ENCODE results near the gene AGPAT3. TPM values are rescaled to one million over a fixed set of nuclear protein-coding genes. Genes with fewer than 3 reads are reported as not detected.

AGPAT3 gene
- total and polyA plus RNA-seq, 10 of the 15 experiments (the other 5 are each of a cell fraction or from before 2014, with no cell fraction given) = 1.2 to 110 (median 30.8) TPM

GRCh38 chr21:43858806-43859648 is 6.0 kb upstream of the AGPAT3 start:
- Histone ChIP-seq H3K4me1 (ENCODE audit: control insufficient read depth, insufficient read depth, low read length) (peaks cover 27% of the 10 kb centered on the region), H3K9ac (ENCODE audit: control insufficient read depth, insufficient read depth, low read length) (no peak overlapping the region), H3K79me2 (ENCODE audit: control insufficient read depth, insufficient read depth, low read length) (peaks cover under 1% of the 10 kb centered on the region; the same call in 1 of the 2 replicates), H3K4me2 (ENCODE audit: control insufficient read depth, insufficient read depth) (no peak overlapping the region), H3K4me3 (no peak overlapping the region), H3K9me3 (replicated peaks; ENCODE audit: control insufficient read depth, insufficient read depth, low read length) (no peaks in the 10 kb centered on the region), H3K27ac (ENCODE audit: control insufficient read depth, insufficient read depth) (no peak overlapping the region), H4K20me1 (ENCODE audit: control insufficient read depth, insufficient read depth) (no peaks in the 10 kb centered on the region), H3K36me3 (ENCODE audit: control insufficient read depth in 2 of 2, insufficient read depth in 2 of 2, low read length in 1 of 2) (no peaks in the 10 kb centered on the region), H2AFZ (ENCODE audit: control insufficient read depth, low read depth, low read length) (no peak overlapping the region), H3K27me3 (replicated peaks in 1 of 2; ENCODE audit: control insufficient read depth in 2 of 2, insufficient read depth in 2 of 2, low read length in 1 of 2) (no peaks in the 10 kb centered on the region)
- intact Hi-C loops (cut with micrococcal nuclease; ENCODE audit: unreplicated experiment) (no loop called here), in situ Hi-C loops (cut with MboI) (no loop called here)
- BruUV-seq (replicated peaks) = no TSS peak
- no peak for DNase-seq (ENCODE audit: low read depth, low spot score)
- SMC1A ChIA-PET (ENCODE audit: uncharacterized antibody, unreplicated experiment) = no interaction called here
- ATAC-seq = no peak
- WGBS (ENCODE audit: insufficient coverage, insufficient replicate concordance, low lambda C conversion rate, missing lambda C conversion rate) = 79% methylated on average over 26 of the region's 26 CpGs
- POLR2A ChIA-PET = no interaction called here
- FAIRE-seq = no peak
- RAD21 ChIA-PET (ENCODE audit: unreplicated experiment) = no interaction called here
- CTCF ChIA-PET = no interaction called here
- TF ChIP-seq, protein P1, sequence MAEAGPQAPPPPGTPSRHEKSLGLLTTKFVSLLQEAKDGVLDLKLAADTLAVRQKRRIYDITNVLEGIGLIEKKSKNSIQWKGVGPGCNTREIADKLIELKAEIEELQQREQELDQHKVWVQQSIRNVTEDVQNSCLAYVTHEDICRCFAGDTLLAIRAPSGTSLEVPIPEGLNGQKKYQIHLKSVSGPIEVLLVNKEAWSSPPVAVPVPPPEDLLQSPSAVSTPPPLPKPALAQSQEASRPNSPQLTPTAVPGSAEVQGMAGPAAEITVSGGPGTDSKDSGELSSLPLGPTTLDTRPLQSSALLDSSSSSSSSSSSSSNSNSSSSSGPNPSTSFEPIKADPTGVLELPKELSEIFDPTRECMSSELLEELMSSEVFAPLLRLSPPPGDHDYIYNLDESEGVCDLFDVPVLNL (IDR thresholded peaks at IDR 0.05; ENCODE audit: low read depth, low read length) = no peak

DNA sequence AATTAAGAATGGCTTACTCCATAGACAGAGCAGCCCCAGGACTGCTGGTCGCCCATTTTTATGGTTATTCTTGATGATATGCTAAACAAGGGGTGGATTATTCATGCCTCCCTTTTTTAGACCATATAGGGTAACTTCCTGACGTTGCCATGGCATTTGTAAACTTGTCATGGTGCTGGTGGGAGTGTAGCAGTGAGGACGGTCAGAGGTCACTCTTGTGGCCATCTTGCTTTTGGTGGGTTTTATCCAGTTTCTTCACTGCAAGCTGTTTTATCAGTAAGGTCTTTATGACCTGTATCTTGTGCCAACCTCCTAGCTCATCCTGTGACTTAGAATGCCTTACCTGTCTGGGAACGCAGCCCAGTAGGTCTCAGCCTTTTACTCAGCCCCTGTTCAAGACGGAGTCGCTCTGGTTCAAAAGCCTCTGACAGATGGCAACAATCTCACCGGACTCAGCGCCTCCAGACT is 5.2 kb upstream of the AGPAT3 start:
- POLR2A ChIA-PET = no interaction called here
- DNase-seq (ENCODE audit: low read depth, low spot score) (no peak), ATAC-seq (no peak), FAIRE-seq (no peak)
- peaks cover 24% of the 10 kb centered on the region for H3K4me1 ChIP-seq (ENCODE audit: control insufficient read depth, insufficient read depth, low read length)
- no peak overlapping the region for H3K4me3 ChIP-seq
- in situ Hi-C loops (cut with MboI) (no loop called here), intact Hi-C loops (cut with micrococcal nuclease; ENCODE audit: unreplicated experiment) (no loop called here)
- no peak overlapping the region for H2AFZ ChIP-seq (ENCODE audit: control insufficient read depth, low read depth, low read length)
- H3K79me2 ChIP-seq (ENCODE audit: control insufficient read depth, insufficient read depth, low read length) = peaks cover 6% of the 10 kb centered on the region
- no peak overlapping the region for H3K27ac ChIP-seq (ENCODE audit: control insufficient read depth, insufficient read depth)
- 62% methylated on average over 8 of the region's 8 CpGs for WGBS (ENCODE audit: insufficient coverage, insufficient replicate concordance, low lambda C conversion rate, missing lambda C conversion rate)
- no peaks in the 10 kb centered on the region for H3K36me3 ChIP-seq (ENCODE audit: control insufficient read depth in 2 of 2, insufficient read depth in 2 of 2, low read length in 1 of 2)
- no peak overlapping the region for H3K4me2 ChIP-seq (ENCODE audit: control insufficient read depth, insufficient read depth)
- BruUV-seq (replicated peaks) = no TSS peak
- H3K9ac ChIP-seq (ENCODE audit: control insufficient read depth, insufficient read depth, low read length) = no peak overlapping the region
- CTCF ChIA-PET = no interaction called here
- H4K20me1 ChIP-seq (ENCODE audit: control insufficient read depth, insufficient read depth) = no peaks in the 10 kb centered on the region
- RAD21 ChIA-PET (ENCODE audit: unreplicated experiment) = no interaction called here
- SMC1A ChIA-PET (ENCODE audit: uncharacterized antibody, unreplicated experiment) = interaction anchor here (2.8 kb wide), 1 partner anchor 18 kb away, joined by 12 read pairs; no protein-coding TSS in a partner anchor
- TF ChIP-seq SRF (IDR thresholded peaks at IDR 0.05; ENCODE audit: low read depth in 2 of 2, low read length in 2 of 2) (0 out of 4 replicates have a peak, but pooled peaks of 1 of the 2 experiments have one; percentile 28), NFIC (IDR thresholded peaks at IDR 0.05; ENCODE audit: low read depth, low read length) (no peak)
- no peaks in the 10 kb centered on the region for H3K27me3 ChIP-seq (replicated peaks in 1 of 2; ENCODE audit: control insufficient read depth in 2 of 2, insufficient read depth in 2 of 2, low read length in 1 of 2)
- no peaks in the 10 kb centered on the region for H3K9me3 ChIP-seq (replicated peaks; ENCODE audit: control insufficient read depth, insufficient read depth, low read length)
